ENCODE data around the gene SLC27A2.

SLC27A2 gene

GRCh38 chr15:50267577-50267976 lies 85.6 kb downstream of the SLC27A2 start:
- no peak for TF ChIP-seq POLR2AphosphoS5 (IDR thresholded peaks at IDR 0.05; ENCODE audit: low read depth, low read length)
- no peak for TF ChIP-seq TAF1 (IDR thresholded peaks at IDR 0.05; ENCODE audit: borderline replicate concordance, insufficient read depth, low read length)
- no peak for TF ChIP-seq FOXP2 (optimal IDR thresholded peaks at IDR 0.05; ENCODE audit: borderline replicate concordance, extremely low read depth, extremely low read length, insufficient read depth)
- TF ChIP-seq REST (IDR thresholded peaks at IDR 0.05; ENCODE audit: insufficient read depth in 1 of 2, low read depth in 2 of 2, low read length in 2 of 2), result no peak
- no peak for TF ChIP-seq SIN3A (IDR thresholded peaks at IDR 0.05; ENCODE audit: borderline replicate concordance, insufficient read depth, low read length)

GRCh38 chr15:50275091-50275490 lies 93.1 kb downstream of the SLC27A2 start:
- no peak for TF ChIP-seq REST (IDR thresholded peaks at IDR 0.05; ENCODE audit: insufficient read depth in 1 of 2, low read depth in 2 of 2, low read length in 2 of 2)
- no peak for TF ChIP-seq FOXP2 (optimal IDR thresholded peaks at IDR 0.05; ENCODE audit: borderline replicate concordance, extremely low read depth, extremely low read length, insufficient read depth)
- no peak for TF ChIP-seq POLR2AphosphoS5 (IDR thresholded peaks at IDR 0.05; ENCODE audit: low read depth, low read length)
- no peak for TF ChIP-seq TAF1 (IDR thresholded peaks at IDR 0.05; ENCODE audit: borderline replicate concordance, insufficient read depth, low read length)
- TF ChIP-seq SIN3A (IDR thresholded peaks at IDR 0.05; ENCODE audit: borderline replicate concordance, insufficient read depth, low read length), result no peak

GRCh38 chr15:50275908-50276307 lies 93.9 kb downstream of the SLC27A2 start:
- TF ChIP-seq POLR2AphosphoS5 (IDR thresholded peaks at IDR 0.05; ENCODE audit: low read depth, low read length), result no peak
- TF ChIP-seq REST (IDR thresholded peaks at IDR 0.05; ENCODE audit: insufficient read depth in 1 of 2, low read depth in 2 of 2, low read length in 2 of 2), result no peak
- no peak for TF ChIP-seq FOXP2 (optimal IDR thresholded peaks at IDR 0.05; ENCODE audit: borderline replicate concordance, extremely low read depth, extremely low read length, insufficient read depth)
- TF ChIP-seq SIN3A (IDR thresholded peaks at IDR 0.05; ENCODE audit: borderline replicate concordance, insufficient read depth, low read length), result no peak
- TF ChIP-seq TAF1 (IDR thresholded peaks at IDR 0.05; ENCODE audit: borderline replicate concordance, insufficient read depth, low read length), result no peak

DNA sequence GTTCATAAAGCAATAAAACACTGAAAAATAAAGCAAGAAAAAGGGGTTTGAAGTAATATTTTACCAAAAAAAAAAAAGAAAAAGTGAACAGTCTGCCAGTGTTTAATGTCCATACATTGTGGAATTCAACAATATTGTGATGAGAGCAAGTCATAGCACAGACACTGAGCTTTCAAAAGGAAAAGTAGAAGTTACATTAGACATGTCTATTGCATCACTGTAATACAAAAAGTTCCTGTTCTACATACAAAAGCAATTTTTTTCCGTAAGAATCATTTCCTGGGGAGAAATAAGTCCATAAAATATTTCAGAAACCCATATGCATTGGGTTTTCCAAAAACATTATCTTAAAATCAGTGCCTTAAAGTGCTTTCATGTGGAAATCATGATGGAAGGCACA lies 95.4 kb downstream of the SLC27A2 start:
- TF ChIP-seq POLR2AphosphoS5 (IDR thresholded peaks at IDR 0.05; ENCODE audit: low read depth, low read length) (no peak), REST (IDR thresholded peaks at IDR 0.05; ENCODE audit: insufficient read depth in 1 of 2, low read depth in 2 of 2, low read length in 2 of 2) (no peak), SIN3A (IDR thresholded peaks at IDR 0.05; ENCODE audit: borderline replicate concordance, insufficient read depth, low read length) (no peak), TAF1 (IDR thresholded peaks at IDR 0.05; ENCODE audit: borderline replicate concordance, insufficient read depth, low read length) (no peak)

DNA sequence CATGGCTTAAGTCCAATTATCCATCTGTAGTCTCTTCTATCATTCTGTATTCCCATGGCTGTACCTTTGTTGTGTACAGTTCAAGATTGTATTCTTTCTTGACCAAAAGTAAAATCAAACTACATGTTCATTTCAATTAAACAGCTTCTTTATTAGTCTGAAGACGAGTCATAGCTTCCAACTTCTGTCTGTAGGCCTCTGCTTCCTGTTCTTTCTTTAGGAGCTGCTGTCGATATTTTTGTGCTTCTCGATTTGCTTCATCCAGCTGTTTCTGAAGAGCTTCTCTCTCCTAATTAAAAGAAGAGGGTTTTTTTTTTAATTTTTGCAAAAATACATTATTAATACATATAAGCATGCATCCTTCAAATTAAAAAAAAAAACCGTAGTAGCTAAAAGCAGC lies 96.5 kb downstream of the SLC27A2 start:
- TF ChIP-seq REST (IDR thresholded peaks at IDR 0.05; ENCODE audit: insufficient read depth in 1 of 2, low read depth in 2 of 2, low read length in 2 of 2) (no peak), FOXP2 (optimal IDR thresholded peaks at IDR 0.05; ENCODE audit: borderline replicate concordance, extremely low read depth, extremely low read length, insufficient read depth) (no peak), POLR2AphosphoS5 (IDR thresholded peaks at IDR 0.05; ENCODE audit: low read depth, low read length) (no peak), TAF1 (IDR thresholded peaks at IDR 0.05; ENCODE audit: borderline replicate concordance, insufficient read depth, low read length) (no peak), SIN3A (IDR thresholded peaks at IDR 0.05; ENCODE audit: borderline replicate concordance, insufficient read depth, low read length) (no peak)
